Erythroblast (primary cell): ENCODE data around the gene TMBIM1.
A peak's percentile ranks its signal among the peaks of the same experiment; 100 is the strongest.
"Not testable (repeated sequence)": the region's sequence is repeated elsewhere in the genome, so short reads cannot be mapped to it uniquely, and the experiment has no call there.

Source experiments
- DNase-seq, 2 experiments: peaks; one replicate each; lab custom pipeline; 2025; lab: John Stamatoyannopoulos, UW
- GATA1 ChIP-seq: IDR thresholded peaks from 2 replicates; pipeline ENCODE4 v1.6.1; 2011; ENCODE audit warnings: low read depth, mild to moderate bottlenecking, control low read depth, low read length, moderate library complexity
- POLR2A ChIP-seq: IDR thresholded peaks from 2 replicates; pipeline ENCODE4 v1.6.1; 2011; ENCODE audit warnings: mild to moderate bottlenecking, low read length

The TMBIM1 gene

DNA sequence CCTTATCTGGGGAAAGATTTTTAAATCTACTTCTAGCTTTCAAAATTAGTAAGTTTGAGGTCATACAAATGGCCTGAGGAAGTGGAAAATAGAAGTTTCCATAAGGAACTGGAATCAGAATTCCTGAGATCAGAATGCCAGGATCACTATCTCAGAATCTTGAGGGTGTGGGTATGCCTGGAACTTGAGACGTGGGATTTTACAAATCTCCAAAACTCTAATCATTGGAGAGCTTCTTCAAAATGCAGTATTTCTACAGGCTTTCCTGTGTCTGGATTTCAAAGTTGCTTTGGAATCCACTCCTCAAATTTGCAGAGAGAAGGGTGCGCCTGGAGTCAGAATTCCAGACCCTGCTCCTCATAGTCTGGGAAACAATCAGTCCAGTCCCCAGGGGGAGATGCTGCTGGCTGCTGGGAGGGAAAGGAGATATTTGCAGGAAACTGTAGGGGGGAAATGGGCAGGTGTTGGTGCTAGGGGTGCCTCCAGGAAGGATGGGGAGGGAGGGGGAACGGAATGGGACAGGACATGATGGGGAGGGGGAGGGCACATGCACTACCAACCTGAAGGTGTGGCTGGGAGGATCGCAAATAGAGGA is 33.4 kb upstream of the TMBIM1 start:
- no peak for TF ChIP-seq POLR2A
- TF ChIP-seq GATA1, result no peak
- DNase-seq, result no peak

DNA sequence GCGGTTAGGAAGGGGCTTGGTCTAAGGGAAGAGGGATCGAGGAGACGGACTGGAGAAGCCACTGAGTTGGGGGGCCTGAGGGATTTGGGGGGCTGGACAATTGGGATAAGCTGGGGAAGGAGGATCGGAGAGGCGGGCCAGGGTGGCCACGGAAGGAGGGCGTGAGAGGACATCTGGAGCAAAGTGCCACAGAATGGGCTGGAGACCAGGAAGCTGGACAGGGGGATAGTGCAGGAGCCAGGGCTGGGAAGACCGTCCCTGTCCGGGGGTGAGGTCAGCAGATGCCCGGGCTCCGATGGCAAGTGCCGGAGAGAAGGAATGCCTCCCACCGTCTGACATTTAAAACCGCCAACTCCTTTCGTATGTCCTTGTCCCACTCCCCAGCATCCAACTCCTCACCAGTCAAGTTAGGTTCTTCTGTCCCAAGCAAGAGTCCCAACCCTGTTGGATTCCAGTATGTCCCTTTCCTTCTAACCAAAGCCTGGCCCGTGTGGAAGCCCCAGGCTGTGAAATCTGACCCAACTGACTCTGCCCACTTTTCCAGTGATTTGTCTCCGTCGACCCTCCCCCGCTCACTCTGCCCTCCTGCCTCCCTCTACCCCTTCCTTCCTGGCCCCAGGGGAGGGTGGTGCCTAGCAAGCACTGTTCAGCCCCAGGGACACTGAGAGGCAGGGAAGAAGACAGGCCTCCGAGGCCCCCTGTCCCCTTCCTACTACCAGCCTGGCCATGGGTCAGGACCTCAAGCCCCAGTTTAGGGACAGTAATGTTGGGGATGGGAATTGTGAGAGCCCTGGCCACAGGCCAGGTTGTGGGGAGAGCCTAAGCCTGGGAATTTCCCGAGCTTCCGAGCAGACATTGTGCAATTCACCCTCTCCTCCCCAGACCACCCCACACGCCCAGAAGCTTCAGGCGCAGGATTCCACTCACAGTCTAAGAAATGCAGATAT is 31.5 kb upstream of the TMBIM1 start:
- TF ChIP-seq GATA1 (no peak), POLR2A (no peak)
- peak in 1 of 2 experiments; percentile 43 for DNase-seq

DNA sequence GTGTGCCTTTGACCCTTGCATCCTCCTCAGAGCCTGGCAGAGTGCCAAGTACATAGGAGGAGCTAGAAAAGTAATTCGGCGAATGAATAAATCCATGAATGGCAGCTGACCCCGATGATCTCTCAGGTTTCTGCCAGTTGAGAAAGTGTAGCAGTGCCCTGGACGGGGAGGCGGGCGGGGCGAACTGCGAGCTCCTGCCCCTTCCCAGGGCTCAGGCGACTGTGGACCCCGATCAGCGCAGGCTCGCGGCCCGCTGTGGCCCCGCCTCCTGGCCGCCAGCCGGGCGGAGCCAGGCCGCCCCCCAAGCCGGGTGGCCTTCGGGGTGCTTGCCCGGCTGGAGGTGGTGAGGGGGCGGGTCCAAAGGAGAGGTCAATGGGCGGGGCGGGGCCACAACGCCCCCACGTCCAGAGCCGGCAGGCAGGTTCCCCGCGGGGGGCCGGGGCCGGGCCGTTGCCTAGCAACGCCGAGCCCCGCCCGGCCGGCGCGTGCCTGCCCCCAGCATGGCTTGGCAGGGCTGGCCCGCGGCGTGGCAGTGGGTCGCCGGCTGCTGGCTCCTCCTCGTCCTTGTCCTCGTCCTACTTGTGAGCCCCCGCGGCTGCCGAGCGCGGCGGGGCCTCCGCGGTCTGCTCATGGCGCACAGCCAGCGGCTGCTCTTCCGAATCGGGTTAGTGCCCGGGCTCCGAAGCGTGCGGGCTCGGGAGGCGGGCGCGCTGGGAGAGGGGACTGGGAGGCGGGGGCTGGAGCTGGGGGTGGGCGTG is 30.6 kb upstream of the TMBIM1 start:
- TF ChIP-seq GATA1 (no peak), POLR2A (no peak)
- DNase-seq, result peak; percentile 82 to 84

DNA sequence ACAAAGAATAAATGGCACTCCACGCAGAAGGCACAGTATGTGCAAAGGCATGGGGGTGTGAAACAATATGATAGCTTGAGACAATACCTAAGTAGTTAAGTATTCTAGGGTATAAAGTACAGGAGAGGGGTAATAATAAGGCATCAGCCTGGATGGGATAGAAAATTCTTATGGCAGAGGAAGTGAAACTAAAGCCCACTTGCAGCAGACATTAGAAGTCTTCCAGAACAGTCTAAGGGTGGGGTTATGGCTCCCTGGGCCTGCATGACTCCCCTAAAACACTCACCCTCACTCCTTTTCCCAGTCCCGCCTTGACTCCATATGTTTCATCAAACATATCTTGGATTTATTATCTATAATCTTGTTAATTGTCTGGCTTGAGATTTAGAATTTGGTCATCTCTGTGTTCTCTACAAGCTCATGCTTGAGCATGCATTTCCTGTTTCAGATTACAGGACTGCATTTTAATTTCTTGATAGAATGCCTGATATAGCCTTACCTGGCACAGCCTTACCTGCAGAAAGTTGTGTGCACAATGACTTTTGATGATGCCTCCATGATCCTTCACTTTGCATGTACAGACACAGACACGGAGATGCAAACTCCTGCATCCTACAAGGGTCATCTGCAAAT is 28.5 kb upstream of the TMBIM1 start:
- no peak for DNase-seq
- no peak for TF ChIP-seq POLR2A
- TF ChIP-seq GATA1, result no peak

DNA sequence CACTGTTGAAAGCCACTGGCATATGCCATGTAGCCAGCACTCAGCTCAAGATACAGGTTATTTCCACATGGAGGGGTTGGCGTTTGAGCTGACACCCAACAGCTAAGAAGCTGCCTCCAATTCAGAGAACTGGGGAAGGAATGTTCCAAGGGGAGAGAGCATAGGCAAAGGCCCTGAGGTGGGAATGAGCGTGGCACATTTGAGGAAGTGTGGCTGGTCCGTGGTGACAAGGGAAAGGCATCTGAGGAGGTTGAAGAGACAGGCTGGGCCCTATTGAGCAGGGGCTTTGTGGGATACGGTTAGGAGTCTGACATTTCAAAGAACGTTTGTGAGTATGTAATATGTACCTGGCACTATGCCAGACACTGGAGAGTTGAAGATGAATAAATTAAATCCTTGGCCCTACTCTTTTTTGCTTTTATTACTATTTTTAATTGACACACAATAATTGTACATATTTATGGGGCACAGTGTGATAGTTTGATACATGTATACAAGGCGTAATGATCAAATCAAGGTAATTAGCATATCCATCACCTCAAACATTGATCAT is 27.6 kb upstream of the TMBIM1 start:
- DNase-seq, result no peak

DNA sequence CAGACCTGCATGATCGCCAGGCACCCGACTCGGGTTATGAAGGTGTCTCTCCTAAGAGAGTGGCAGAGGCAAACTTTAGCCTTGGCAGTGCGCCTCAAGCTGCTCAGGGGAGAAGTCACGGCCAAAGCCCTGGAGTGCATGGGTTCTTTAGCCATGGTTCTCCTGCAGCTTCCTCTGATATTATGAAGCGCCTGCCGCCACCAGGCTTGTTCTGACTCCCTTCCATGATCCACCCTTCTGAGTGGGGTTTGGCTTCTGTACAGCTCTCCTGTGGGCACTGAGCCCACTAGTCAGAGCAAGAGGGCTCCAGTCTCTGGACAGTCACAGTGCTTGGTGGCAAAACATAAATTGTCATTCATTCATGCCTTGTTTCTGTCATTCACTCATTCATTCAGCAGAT is 25.9 kb upstream of the TMBIM1 start:
- no peak for TF ChIP-seq POLR2A
- TF ChIP-seq GATA1, result no peak
- no peak for DNase-seq

More for the DNA sequence above, 27.6 kb upstream of the TMBIM1 start:
- TF ChIP-seq POLR2A, result no peak
- TF ChIP-seq GATA1, result no peak

DNA sequence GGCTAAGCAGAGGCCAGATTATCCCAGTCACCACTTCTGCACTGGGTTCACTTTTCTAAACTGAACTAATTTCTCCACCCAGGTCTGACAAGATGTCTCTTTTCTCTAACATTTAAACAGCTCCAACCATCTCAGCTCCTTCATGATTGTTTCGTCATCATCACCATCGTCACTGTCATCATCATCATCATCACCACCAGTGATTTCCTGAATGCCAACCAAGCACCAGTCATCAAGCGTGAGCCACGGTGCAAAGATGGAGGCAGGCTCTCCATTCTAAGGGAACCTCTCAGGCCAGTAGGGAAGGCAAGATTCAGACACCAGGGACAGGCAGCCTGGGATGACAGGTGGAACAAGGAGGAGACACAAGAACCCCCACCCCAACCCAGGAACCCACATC is 25.5 kb upstream of the TMBIM1 start:
- no peak for TF ChIP-seq GATA1
- no peak for TF ChIP-seq POLR2A
- DNase-seq, result no peak

DNA sequence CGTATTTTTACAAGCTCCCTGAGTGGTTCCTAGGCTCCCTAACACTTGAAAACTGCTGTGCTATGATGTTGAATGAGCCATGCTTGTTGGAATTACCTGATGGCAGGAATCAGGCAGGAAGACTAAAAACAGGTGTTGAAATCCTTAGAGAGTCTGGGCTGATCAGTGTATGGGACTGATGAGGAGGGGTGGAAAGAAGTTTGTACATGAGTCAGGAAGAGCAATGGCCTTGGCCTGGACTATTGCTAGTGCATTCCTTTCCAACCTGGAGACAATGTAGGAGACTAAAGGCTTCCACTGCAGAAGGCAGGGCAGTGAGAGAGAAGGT is 25.0 kb upstream of the TMBIM1 start:
- TF ChIP-seq POLR2A, result no peak
- TF ChIP-seq GATA1, result no peak
- no peak for DNase-seq

DNA sequence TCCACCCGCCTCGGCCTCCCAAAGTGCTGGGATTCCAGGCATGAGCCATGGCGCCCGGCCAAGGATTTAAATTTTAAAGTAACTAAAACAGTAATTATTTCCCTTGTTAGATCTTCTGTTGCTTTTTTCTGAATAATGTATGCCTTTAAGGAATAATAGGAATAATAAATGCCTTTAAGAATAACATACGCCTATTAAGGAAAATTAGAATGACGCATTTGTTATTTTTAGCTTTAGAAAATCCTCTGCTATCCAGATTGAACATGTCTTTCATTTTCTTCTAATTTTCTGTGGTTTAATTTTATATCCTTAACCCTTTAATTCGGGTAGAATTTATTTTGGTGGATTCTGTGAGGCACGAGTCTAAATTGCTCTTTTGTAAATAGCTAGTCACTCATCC is 23.1 kb upstream of the TMBIM1 start:
- DNase-seq, result no peak
- TF ChIP-seq POLR2A, result no peak
- no peak for TF ChIP-seq GATA1

DNA sequence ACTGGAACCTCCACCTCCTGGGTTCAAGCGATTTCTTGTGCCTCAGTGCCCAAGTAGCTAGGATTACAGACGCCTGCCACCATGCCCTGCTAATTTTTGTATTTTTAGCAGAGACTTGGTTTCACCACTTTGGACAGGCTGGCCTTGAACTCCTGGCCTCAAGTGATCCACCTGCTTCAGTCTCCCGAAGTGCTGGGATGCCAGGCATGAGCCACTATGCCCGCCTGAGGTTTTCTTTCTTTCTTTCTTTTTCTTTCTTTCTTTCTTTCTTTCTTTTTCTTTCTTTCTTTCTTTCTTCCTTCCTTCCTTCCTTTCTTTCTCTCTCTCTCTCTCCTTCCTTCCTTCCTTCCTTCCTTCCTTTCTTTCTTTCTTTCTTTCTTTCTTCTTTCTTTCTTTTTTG is 22.5 kb upstream of the TMBIM1 start:
- DNase-seq, result not testable (repeated sequence)

DNA sequence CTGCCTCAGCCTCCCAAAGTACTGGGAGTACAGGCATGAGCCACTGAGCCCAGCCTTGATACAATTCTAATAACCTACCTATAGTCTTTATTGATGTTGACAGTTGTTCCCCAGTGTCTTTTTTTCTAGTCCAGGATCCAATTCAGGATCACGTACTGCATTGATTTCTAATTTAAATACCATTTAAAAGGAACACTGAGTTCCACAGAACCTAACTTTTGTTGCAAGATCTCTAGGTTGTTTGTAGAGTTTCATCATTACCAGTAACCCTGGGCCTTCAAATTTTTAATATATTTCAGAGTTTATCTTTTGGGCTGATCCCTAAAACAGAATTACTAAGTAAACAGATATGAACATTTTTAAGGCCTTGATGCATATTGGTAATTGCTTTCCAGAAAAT is 21.1 kb upstream of the TMBIM1 start:
- TF ChIP-seq POLR2A, result no peak
- TF ChIP-seq GATA1, result no peak
- no peak for DNase-seq

DNA sequence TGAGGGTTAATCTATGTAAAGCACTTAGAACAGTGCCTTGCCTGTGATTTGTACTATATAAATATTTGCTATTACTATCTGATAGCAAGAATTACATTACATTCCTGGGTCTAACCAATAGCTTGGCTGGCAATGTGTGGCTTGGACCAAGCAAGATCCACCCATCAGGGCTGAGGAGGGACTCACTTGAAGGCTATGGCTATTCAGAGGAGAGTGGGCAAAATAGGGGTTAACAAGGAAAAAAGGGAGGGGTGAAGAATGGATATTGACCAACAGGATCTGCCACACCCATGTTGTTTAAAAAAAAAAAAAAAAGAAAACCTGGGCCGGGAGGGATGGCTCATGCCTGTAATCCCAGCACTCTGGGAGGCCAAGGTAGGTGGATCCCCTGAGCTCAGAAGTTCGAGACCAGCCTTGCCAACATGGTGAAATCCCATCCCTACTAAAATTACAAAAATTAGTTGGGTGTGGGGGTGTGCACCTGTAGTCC is 20.0 kb upstream of the TMBIM1 start:
- TF ChIP-seq GATA1 (no peak), POLR2A (no peak)
- DNase-seq, result no peak

DNA sequence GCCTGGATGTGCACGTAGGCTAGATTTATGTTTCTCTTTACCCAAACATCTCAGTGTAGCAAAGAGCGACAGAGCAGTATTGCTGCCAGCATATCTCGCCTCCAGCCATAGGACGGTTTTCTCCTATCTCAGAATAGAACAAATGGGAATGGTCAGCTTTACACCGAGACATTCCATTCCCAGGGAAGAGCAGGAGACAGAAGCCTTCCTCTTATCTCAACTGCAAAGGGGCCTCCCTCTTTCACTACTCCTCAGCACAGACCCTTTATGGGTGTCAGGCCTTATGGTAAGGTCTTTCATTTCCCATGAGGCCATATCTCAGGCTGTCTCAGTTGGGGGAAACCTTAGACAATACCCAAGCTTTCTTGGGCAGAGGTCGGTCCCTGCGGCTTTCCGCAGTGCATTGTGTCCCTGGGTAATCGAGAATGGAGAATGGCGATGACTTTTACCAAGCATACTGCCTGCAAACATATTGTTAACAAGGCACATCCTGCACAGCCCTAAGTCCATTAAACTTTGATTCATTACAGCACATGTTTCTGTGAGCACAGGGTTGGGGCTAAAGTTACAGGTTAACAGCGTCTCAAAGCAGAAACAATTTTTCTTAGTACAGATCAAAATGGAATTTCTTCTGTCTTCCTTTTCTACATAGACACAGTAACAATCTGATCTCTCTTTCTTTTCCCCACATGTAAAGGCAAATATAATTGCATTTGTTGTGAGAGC is 19.4 kb upstream of the TMBIM1 start:
- not testable (repeated sequence) for DNase-seq
